GM18909 (cell line): ENCODE results near the gene DHX16.
A peak's percentile ranks its signal among the peaks of the same experiment; 100 is the strongest.

Source experiments
- ATAC-seq: cut with Tn5 transposase; IDR thresholded peaks from one replicate; pipeline ENCODE4 v1.9.1; 2021; ENCODE audit warnings: mild to moderate bottlenecking; ENCODE audit not compliant: unreplicated experiment, poor library complexity

DHX16 gene

GRCh38 chr6:30700340-30700739, 27.5 kb upstream of the DHX16 start:
- ATAC-seq, result no peak

- ATAC-seq, result no peak
Measured at GRCh38 chr6:30696432-30696831, 23.6 kb upstream of the DHX16 start.

- ATAC-seq, result no peak
Measured at GRCh38 chr6:30691208-30691847, 18.5 kb upstream of the DHX16 start.

GRCh38 chr6:30690403-30691207, 17.8 kb upstream of the DHX16 start, which contains the start of gene NRM:
Gene NRM (minus strand): TSS chr6:30690984. CDS start chr6:30690974, 10 bp downstream.
- peak; percentile 28 for ATAC-seq

- no peak for ATAC-seq
Measured at GRCh38 chr6:30689985-30690384, 17.2 kb upstream of the DHX16 start.

- ATAC-seq, result no peak
Measured at GRCh38 chr6:30689022-30689865, 16.4 kb upstream of the DHX16 start.

- ATAC-seq, result no peak
Measured at GRCh38 chr6:30688569-30688968, 15.8 kb upstream of the DHX16 start.

- no peak for ATAC-seq
Measured at GRCh38 chr6:30687659-30688431, 15.0 kb upstream of the DHX16 start.

GRCh38 chr6:30686908-30687658, 14.3 kb upstream of the DHX16 start:
- peak; percentile 50 for ATAC-seq

- ATAC-seq, result no peak
Measured at GRCh38 chr6:30686009-30686907, 13.5 kb upstream of the DHX16 start, which contains the start of gene PPP1R18. Gene PPP1R18 (minus strand): TSS chr6:30686645. CDS start chr6:30686018, 627 bp downstream.

GRCh38 chr6:30685157-30686008, 12.6 kb upstream of the DHX16 start:
- ATAC-seq, result no peak

GRCh38 chr6:30684386-30685156, 11.8 kb upstream of the DHX16 start:
- no peak for ATAC-seq

- no peak for ATAC-seq
Measured at GRCh38 chr6:30683980-30684338, 11.2 kb upstream of the DHX16 start.

- ATAC-seq, result no peak
Measured at GRCh38 chr6:30683183-30683979, 10.6 kb upstream of the DHX16 start.

GRCh38 chr6:30682143-30683117, 9.6 kb upstream of the DHX16 start:
- ATAC-seq, result peak; percentile 44
